ENCODE measurements around the gene HRG. TPM values are rescaled to one million over a fixed set of nuclear protein-coding genes. Genes with fewer than 3 reads are reported as not detected.

HRG gene
- total and polyA plus RNA-seq, 2 experiments from 2014 or later = not detected

GRCh38 chr3:186626254-186626847 is 39.5 kb upstream of the HRG start:
- peaks cover 5% of the 10 kb centered on the region; the same call in 1 of the 3 replicates for H3K4me1 Mint-ChIP-seq
- H3K36me3 ChIP-seq (ENCODE audit: insufficient read depth) = no peaks in the 10 kb centered on the region; the same call in 1 of the 2 replicates
- no peaks in the 10 kb centered on the region for H3F3A ChIP-seq (replicated peaks; ENCODE audit: low read depth)
- H3K27me3 Mint-ChIP-seq (ENCODE audit: insufficient read depth, low read depth, poor library complexity) = no peaks in the 10 kb centered on the region
- H3K27ac ChIP-seq (ENCODE audit: low read depth) = no peak overlapping the region
- no peaks in the 10 kb centered on the region for H4K20me1 ChIP-seq (replicated peaks; ENCODE audit: insufficient read depth)
- H3K4me2 ChIP-seq = no peak overlapping the region
- H3K4me1 ChIP-seq (ENCODE audit: insufficient read depth) = no peaks in the 10 kb centered on the region
- no peaks in the 10 kb centered on the region for H3K36me3 Mint-ChIP-seq (ENCODE audit: low read depth)
- H3K9me3 Mint-ChIP-seq = no peaks in the 10 kb centered on the region
- 0 out of 2 replicates have a peak, but pooled peaks cover 8% of the 10 kb centered on the region for H3K9me2 ChIP-seq (ENCODE audit: insufficient read depth)
- no peak overlapping the region for H3K4me3 Mint-ChIP-seq
- no peak overlapping the region for H2AFZ ChIP-seq
- H3K79me2 ChIP-seq (replicated peaks; ENCODE audit: insufficient read depth) = no peaks in the 10 kb centered on the region
- no peak overlapping the region for H3K27ac Mint-ChIP-seq
- H3K27me3 ChIP-seq (ENCODE audit: insufficient read depth) = no peaks in the 10 kb centered on the region
- H3K4me3 ChIP-seq = no peak overlapping the region
- no peak for DNase-seq (ENCODE audit: low spot score)
- ATAC-seq = no peak
- TF ChIP-seq, protein P1, sequence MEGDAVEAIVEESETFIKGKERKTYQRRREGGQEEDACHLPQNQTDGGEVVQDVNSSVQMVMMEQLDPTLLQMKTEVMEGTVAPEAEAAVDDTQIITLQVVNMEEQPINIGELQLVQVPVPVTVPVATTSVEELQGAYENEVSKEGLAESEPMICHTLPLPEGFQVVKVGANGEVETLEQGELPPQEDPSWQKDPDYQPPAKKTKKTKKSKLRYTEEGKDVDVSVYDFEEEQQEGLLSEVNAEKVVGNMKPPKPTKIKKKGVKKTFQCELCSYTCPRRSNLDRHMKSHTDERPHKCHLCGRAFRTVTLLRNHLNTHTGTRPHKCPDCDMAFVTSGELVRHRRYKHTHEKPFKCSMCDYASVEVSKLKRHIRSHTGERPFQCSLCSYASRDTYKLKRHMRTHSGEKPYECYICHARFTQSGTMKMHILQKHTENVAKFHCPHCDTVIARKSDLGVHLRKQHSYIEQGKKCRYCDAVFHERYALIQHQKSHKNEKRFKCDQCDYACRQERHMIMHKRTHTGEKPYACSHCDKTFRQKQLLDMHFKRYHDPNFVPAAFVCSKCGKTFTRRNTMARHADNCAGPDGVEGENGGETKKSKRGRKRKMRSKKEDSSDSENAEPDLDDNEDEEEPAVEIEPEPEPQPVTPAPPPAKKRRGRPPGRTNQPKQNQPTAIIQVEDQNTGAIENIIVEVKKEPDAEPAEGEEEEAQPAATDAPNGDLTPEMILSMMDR (conservative IDR thresholded peaks at IDR 0.05; ENCODE audit: low read depth in 2 of 2) = no peak
- TF ChIP-seq, protein P2, sequence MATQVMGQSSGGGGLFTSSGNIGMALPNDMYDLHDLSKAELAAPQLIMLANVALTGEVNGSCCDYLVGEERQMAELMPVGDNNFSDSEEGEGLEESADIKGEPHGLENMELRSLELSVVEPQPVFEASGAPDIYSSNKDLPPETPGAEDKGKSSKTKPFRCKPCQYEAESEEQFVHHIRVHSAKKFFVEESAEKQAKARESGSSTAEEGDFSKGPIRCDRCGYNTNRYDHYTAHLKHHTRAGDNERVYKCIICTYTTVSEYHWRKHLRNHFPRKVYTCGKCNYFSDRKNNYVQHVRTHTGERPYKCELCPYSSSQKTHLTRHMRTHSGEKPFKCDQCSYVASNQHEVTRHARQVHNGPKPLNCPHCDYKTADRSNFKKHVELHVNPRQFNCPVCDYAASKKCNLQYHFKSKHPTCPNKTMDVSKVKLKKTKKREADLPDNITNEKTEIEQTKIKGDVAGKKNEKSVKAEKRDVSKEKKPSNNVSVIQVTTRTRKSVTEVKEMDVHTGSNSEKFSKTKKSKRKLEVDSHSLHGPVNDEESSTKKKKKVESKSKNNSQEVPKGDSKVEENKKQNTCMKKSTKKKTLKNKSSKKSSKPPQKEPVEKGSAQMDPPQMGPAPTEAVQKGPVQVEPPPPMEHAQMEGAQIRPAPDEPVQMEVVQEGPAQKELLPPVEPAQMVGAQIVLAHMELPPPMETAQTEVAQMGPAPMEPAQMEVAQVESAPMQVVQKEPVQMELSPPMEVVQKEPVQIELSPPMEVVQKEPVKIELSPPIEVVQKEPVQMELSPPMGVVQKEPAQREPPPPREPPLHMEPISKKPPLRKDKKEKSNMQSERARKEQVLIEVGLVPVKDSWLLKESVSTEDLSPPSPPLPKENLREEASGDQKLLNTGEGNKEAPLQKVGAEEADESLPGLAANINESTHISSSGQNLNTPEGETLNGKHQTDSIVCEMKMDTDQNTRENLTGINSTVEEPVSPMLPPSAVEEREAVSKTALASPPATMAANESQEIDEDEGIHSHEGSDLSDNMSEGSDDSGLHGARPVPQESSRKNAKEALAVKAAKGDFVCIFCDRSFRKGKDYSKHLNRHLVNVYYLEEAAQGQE (IDR thresholded peaks at IDR 0.05; ENCODE audit: unreplicated experiment) = no peak
- TF ChIP-seq JUNB (IDR thresholded peaks at IDR 0.05; ENCODE audit: unreplicated experiment) (no peak), NANOG (IDR thresholded peaks at IDR 0.05; ENCODE audit: borderline replicate concordance) (no peak), CREB1 (CRISPR knock-in tag; IDR thresholded peaks at IDR 0.05; ENCODE audit: low read depth) (no peak), STAT1 (IDR thresholded peaks at IDR 0.05; ENCODE audit: unreplicated experiment) (no peak), ZNF114 (CRISPR knock-in tag; IDR thresholded peaks at IDR 0.05) (no peak), ZNF331 (CRISPR knock-in tag; IDR thresholded peaks at IDR 0.05; ENCODE audit: low read depth) (no peak), ZNF462 (CRISPR knock-in tag; IDR thresholded peaks at IDR 0.05) (no peak), ETS1 (IDR thresholded peaks at IDR 0.05) (no peak), EZH2phosphoT487 (IDR thresholded peaks at IDR 0.05; ENCODE audit: unreplicated experiment) (no peak), EZH2 (IDR thresholded peaks at IDR 0.05; ENCODE audit: low read depth, unreplicated experiment) (no peak), POLR2AphosphoS5 (IDR thresholded peaks at IDR 0.05; ENCODE audit: low read depth) (no peak)

Data from GM23338 (cell line).